ENCODE data around the gene TBC1D22A.
A peak's percentile ranks its signal among the peaks of the same experiment; 100 is the strongest.
"Not testable (repeated sequence)": the region's sequence is repeated elsewhere in the genome, so short reads cannot be mapped to it uniquely, and the experiment has no call there.

Gene TBC1D22A, protein sequence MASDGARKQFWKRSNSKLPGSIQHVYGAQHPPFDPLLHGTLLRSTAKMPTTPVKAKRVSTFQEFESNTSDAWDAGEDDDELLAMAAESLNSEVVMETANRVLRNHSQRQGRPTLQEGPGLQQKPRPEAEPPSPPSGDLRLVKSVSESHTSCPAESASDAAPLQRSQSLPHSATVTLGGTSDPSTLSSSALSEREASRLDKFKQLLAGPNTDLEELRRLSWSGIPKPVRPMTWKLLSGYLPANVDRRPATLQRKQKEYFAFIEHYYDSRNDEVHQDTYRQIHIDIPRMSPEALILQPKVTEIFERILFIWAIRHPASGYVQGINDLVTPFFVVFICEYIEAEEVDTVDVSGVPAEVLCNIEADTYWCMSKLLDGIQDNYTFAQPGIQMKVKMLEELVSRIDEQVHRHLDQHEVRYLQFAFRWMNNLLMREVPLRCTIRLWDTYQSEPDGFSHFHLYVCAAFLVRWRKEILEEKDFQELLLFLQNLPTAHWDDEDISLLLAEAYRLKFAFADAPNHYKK

GRCh38 chr22:46762238-46763050 is at the start of gene TBC1D22A:
Gene TBC1D22A, plus strand, starts transcription at chr22:46762650. Its CDS starts 137 bp downstream, at chr22:46762787.
- peak; percentile 90 to 93 for DNase-seq (ENCODE audit: low read depth in 1 of 2, low spot score in 1 of 2)

GRCh38 chr22:46714550-46714949 is 47.9 kb upstream of the TBC1D22A start:
- no peak for DNase-seq (ENCODE audit: low read depth in 1 of 2, low spot score in 1 of 2)

- no peak for DNase-seq (ENCODE audit: low read depth in 1 of 2, low spot score in 1 of 2)
These were observed 42.5 kb upstream of the TBC1D22A start for GRCh38 chr22:46719921-46720320.

- no peak for DNase-seq (ENCODE audit: low read depth in 1 of 2, low spot score in 1 of 2)
These were observed 40.9 kb upstream of the TBC1D22A start for GRCh38 chr22:46721501-46722085.

DNA sequence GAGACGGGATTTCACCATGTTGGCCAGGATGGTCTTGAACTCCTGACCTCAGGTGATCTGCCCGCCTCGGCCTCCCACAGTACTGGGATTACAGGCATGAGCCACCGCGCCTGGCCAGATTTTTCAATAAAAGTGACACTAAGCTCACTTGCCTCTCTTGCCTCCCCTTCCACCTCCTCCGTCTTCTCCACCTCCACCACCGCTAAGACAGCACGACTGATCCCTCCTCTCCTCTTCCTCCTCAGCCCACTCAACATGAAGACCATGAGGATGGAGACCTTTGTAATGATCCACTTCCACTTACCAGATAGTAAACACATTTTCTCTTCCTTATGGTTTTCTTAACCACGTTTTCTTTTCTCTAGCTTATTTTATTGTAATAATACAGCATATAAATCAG is 38.6 kb upstream of the TBC1D22A start:
- DNase-seq (ENCODE audit: low read depth in 1 of 2, low spot score in 1 of 2): no peak

- DNase-seq (ENCODE audit: low read depth in 1 of 2, low spot score in 1 of 2): no peak
These were observed 37.4 kb upstream of the TBC1D22A start for GRCh38 chr22:46725096-46725495.

GRCh38 chr22:46726066-46726985 is 36.1 kb upstream of the TBC1D22A start:
- DNase-seq (ENCODE audit: low read depth in 1 of 2, low spot score in 1 of 2): no peak

DNA sequence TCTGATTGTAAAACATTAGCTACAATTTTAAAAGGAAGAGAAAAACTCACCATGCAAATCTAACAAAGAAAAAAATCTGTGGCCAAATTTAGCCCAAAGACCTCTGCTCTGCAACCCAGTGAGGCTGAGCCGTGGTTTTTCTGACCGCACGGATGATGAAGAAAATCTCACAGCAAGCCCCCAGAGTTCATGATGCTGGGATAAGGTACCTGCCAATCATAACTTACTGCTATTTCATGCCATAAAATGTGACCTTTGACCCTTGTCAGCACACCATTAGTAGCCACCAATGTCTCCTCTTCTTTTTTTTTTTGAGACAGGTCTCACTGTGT is 35.5 kb upstream of the TBC1D22A start:
- no peak for DNase-seq (ENCODE audit: low read depth in 1 of 2, low spot score in 1 of 2)

DNA sequence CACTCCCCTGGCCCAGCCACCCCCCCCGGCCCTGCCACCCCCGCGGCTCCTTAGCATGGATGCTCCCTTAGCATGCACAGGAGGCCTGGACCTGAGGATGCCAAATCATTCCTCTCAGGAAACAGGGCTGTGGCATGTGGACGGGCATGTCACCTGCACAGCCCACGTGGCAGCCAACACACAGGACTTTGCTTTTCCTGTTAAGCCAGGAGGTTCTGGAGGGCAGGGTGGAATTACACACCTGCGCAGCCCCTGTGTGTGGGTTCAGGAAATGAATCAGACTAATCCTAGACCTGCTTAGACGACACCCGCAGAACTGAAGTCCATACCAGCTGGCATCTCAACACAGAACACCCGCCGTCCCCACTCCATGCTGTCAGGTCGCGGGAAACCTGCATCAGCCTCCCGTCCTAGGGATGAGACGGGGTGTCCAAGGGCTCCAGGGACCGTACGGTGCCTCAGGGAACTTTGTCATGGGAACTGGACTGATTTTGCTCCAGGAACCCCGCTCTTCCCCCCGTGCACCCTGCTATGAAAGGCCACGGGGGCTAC is 34.6 kb upstream of the TBC1D22A start:
- no peak for DNase-seq (ENCODE audit: low read depth in 1 of 2, low spot score in 1 of 2)

GRCh38 chr22:46728470-46728869 is 34.0 kb upstream of the TBC1D22A start:
- no peak for DNase-seq (ENCODE audit: low read depth in 1 of 2, low spot score in 1 of 2)

DNA sequence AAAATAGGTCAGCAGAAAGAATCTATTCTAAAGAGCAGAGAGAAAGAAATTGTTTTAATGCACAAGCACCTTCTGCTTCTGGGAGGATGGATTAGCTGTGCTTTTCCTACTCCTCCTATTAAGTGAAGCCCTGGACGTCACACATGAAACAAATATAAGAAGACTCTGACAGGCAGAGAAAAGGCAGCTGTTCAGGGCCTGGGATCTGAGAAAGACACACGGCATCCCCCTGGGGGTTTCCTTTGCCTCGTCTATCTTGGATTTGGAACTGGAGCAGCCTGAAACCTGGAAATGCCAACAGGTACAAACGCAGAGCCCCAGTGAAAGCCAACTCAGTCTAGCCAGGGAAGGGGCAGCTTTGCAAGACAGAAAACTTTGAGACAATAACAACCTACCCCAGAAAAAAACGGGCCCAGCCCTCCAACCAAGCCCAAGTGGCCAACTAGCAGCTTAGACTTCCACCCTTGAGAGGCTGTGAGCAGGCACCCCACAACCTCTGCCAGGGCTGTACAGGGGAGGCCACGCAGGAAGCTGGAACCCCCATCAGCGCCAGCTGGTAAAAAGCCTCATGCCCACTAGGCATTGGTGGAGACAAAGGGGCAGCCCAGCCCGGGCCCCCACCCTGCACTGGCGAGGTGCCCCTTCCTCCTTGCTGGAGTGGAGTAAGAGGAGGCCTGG is 31.7 kb upstream of the TBC1D22A start:
- no peak for DNase-seq (ENCODE audit: low read depth in 1 of 2, low spot score in 1 of 2)

DNA sequence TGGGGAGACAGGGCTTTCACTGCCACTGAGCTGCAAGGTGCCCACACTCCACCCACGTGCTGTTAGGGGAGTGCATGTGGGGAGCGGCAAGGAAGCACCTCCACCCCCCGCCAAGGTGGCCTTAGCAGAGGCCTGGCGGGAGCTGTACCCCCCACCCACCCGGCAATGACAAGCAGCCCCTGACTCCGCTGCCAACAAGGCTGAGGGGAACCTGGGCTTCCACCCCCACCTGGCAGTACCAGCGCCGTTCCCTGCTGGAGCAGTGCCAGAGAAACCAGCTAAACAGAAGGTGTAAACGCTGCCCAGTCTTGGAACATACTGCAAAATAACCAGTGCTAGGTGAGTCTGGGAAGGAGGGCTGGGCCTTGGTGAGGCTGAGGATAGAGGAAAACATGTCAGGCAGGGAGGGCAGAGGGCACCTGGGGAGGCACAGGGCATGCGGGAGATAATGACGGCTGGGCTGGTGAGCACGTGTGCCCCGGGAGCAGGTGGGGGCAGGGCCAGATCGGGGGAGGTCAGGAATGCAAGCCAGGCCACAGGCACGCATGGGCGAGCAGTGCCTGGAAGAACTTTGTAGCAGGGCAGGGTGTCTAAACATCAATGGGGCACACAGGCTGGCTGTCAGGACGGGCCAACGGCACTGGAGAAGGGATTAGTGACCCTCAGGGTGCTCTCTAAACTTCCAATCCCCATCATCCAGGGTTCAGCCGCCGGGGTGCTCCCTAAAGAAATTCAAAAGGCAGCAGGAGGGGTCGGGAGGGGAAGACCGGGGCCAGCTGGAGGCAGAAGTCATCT is 31.0 kb upstream of the TBC1D22A start:
- no peak for DNase-seq (ENCODE audit: low read depth in 1 of 2, low spot score in 1 of 2)

DNA sequence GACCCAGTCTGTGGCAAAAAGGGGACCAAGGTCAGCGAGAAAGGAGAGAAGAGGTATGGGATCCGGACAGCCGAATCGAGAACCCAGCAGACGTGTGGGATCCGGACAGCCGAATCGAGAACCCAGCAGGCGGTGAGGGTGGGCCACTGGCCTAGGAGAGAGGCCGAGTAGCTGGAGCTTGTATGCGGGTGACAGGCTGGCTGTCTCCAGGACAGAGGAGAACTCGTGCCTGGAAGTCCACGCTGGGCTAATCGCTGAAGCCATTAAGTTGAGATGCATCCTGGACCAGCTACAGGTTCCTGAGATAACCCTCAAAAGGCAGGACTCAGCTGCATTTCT is 30.4 kb upstream of the TBC1D22A start:
- no peak for DNase-seq (ENCODE audit: low read depth in 1 of 2, low spot score in 1 of 2)

DNA sequence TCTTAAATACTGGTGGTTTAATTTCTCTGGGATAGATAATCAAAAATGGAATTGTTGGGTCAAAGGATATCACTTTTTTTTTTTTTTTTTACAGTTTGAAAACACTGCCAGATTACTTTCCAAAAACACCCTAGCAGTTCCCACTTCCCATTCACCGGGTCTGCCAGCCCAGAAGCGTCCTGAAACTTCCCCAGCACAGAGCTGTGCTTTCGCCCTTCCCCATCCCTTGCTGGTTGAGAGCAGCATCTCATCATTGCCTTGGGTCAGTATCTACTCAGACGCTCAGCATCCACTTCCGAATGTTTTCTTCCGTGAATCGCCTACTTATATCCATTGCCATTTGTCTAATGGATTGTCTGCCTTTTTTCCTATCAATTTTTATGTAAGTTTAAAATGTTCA is 29.9 kb upstream of the TBC1D22A start:
- DNase-seq (ENCODE audit: low read depth in 1 of 2, low spot score in 1 of 2): no peak

GRCh38 chr22:46734213-46734722 is 28.2 kb upstream of the TBC1D22A start:
- not testable (repeated sequence) for DNase-seq (ENCODE audit: low read depth in 1 of 2, low spot score in 1 of 2)

- DNase-seq (ENCODE audit: low read depth in 1 of 2, low spot score in 1 of 2): peak; percentile 38 to 56
These were observed 27.5 kb upstream of the TBC1D22A start for GRCh38 chr22:46734830-46735453.

- DNase-seq (ENCODE audit: low read depth in 1 of 2, low spot score in 1 of 2): no peak
These were observed 26.5 kb upstream of the TBC1D22A start for GRCh38 chr22:46735747-46736608.

DNA sequence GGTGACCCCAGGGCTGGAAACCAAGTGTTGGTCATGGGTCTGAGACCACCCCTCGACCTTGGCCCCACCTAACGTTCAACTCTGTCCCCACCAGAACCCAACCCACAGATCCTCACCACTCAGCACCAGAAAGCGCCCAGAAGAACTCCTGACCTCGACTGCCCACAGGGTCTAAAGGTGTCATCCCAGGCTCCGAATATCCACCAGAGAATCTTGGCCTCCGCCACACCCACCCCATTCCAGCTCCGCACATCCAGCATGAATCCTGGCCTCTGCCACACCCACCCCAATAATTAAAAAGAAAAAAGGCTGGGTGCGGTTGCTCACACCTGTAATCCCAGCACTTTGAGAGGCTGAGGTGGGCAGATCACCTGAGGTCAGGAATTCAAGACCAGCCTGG is 25.7 kb upstream of the TBC1D22A start:
- no peak for DNase-seq (ENCODE audit: low read depth in 1 of 2, low spot score in 1 of 2)
